GM12872 (cell line): Measurements from ENCODE around the gene GRIN1.

Experiments used
- CTCF ChIP-seq: IDR thresholded peaks from 3 replicates; pipeline ENCODE4 v1.5.1; 2011; ENCODE audit warnings: low read depth, mild to moderate bottlenecking, low read length, moderate library complexity; ENCODE audit not compliant: insufficient read depth

Gene GRIN1

GRCh38 chr9:137147793-137148160 is 8.8 kb downstream of the GRIN1 start:
- no peak for TF ChIP-seq CTCF

- TF ChIP-seq CTCF = no peak
Measured at GRCh38 chr9:137148242-137148641, 9.3 kb downstream of the GRIN1 start.

GRCh38 chr9:137148661-137149060 is 9.7 kb downstream of the GRIN1 start:
- no peak for TF ChIP-seq CTCF

- TF ChIP-seq CTCF = no peak
Measured at GRCh38 chr9:137149363-137149762, 10.4 kb downstream of the GRIN1 start.

- TF ChIP-seq CTCF = no peak
Measured at GRCh38 chr9:137149942-137150616, 11.1 kb downstream of the GRIN1 start.

GRCh38 chr9:137150617-137151457 is 11.9 kb downstream of the GRIN1 start:
- no peak for TF ChIP-seq CTCF

- no peak for TF ChIP-seq CTCF
Measured at GRCh38 chr9:137152844-137153405, 14.0 kb downstream of the GRIN1 start.
